ENCODE measurements around the gene MARCHF2. TPM values are rescaled to one million over a fixed set of nuclear protein-coding genes. Genes with fewer than 3 reads are reported as not detected.

Gene MARCHF2
- total RNA-seq, 1 experiment from 2014 or later, result 27.5 TPM

GRCh38 chr19:8459520-8460270 lies 46.6 kb downstream of the MARCHF2 start:
- Histone ChIP-seq H2BK15ac (ENCODE audit: low read depth, low read length) (no peak overlapping the region), H3K79me2 (ENCODE audit: insufficient read depth, low read length) (peaks cover 79% of the 10 kb centered on the region), H3K18ac (ENCODE audit: insufficient read length, low read depth, low read length) (no peak overlapping the region), H3T11ph (ENCODE audit: low read length) (no peak overlapping the region), H3K4me2 (ENCODE audit: insufficient read depth, insufficient read length, low read length) (no peak overlapping the region), H3K27me3 (ENCODE audit: insufficient read depth, low read length) (no peaks in the 10 kb centered on the region), H3K9ac (ENCODE audit: extremely low read depth, insufficient read length, low read length) (no peak overlapping the region), H3K27ac (ENCODE audit: insufficient read length, low read depth, low read length) (no peak overlapping the region), H3K79me1 (ENCODE audit: insufficient read depth, low read depth, low read length, poor library complexity, severe bottlenecking) (peaks cover 11% of the 10 kb centered on the region), H3K56ac (ENCODE audit: insufficient read length, low read depth, low read length) (no peak overlapping the region), H4K5ac (ENCODE audit: insufficient read length, low read depth, low read length) (no peak overlapping the region), H2BK12ac (ENCODE audit: insufficient read length, low read depth, low read length) (no peak overlapping the region), H3K4me1 (ENCODE audit: insufficient read depth, low read length) (peaks cover 2% of the 10 kb centered on the region; the same call in 1 of the 2 replicates), H2BK120ac (ENCODE audit: low read depth, low read length, poor library complexity, severe bottlenecking) (no peak overlapping the region), H3K14ac (ENCODE audit: insufficient read depth, low read length) (no peak overlapping the region), H3K23me2 (ENCODE audit: insufficient read length, low read depth, low read length, poor library complexity, severe bottlenecking) (no peaks in the 10 kb centered on the region), H2AFZ (ENCODE audit: low read length) (no peak overlapping the region), H4K20me1 (ENCODE audit: control insufficient read depth, insufficient read depth, insufficient read length) (no peaks in the 10 kb centered on the region), H2BK5ac (ENCODE audit: insufficient read length, low read length) (no peak overlapping the region), H2BK20ac (ENCODE audit: low read depth, low read length, poor library complexity, severe bottlenecking) (no peak overlapping the region), H4K8ac (replicated peaks; ENCODE audit: insufficient read length, low read depth, low read length) (no peak overlapping the region), H2AK5ac (ENCODE audit: insufficient read length, low read length) (no peak overlapping the region), H3K23ac (ENCODE audit: insufficient read length, low read depth, low read length) (no peak overlapping the region), H3K4ac (ENCODE audit: low read depth, low read length) (no peak overlapping the region), H3K9me3 (ENCODE audit: control insufficient read depth, low read depth, low read length) (no peaks in the 10 kb centered on the region), H4K91ac (ENCODE audit: insufficient read length, low read depth, low read length) (no peak overlapping the region)
- peaks cover 32 to 77% (median 67%) of the 10 kb centered on the region in 3 experiments; a peak in 6 of 7 replicates for H3K36me3 Mint-ChIP-seq (ENCODE audit: insufficient read depth in 1 of 3, low read depth in 3 of 3)
- no peak overlapping the region for H3K4me3 Mint-ChIP-seq
- H3K4me1 Mint-ChIP-seq, result peaks cover 61 to 67% of the 10 kb centered on the region in 2 experiments
- H3K27me3 Mint-ChIP-seq (ENCODE audit: low read depth), result no peaks in the 10 kb centered on the region
- no CpG with 5 or more reads among the region's 6 CpGs for WGBS (ENCODE audit: extremely low coverage, insufficient read length, low lambda C conversion rate)
- peak overlapping the region in 1 of 3 experiments; percentile 38; a peak in 2 of 7 replicates for H3K27ac Mint-ChIP-seq
- H3K9me3 Mint-ChIP-seq, result no peaks in the 10 kb centered on the region
- no peak for TF ChIP-seq CTCF (conservative IDR thresholded peaks at IDR 0.05)
- DNase-seq, result no peak

Data from H9 (cell line).